HCT116 (cell line): ENCODE results near the gene UGT1A7.

Experiments
- CTCF ChIP-seq, 3 experiments: fragments of 200-600 bp in 1 of 3; sonication (generic) in 1 of 3; IDR thresholded peaks in 2 of 3; conservative IDR thresholded peaks in 1 of 3; 2 replicates each; pipeline ENCODE4 v1.5.1; 2012 to 2017; ENCODE audit warnings: low read depth in 2 of 3, low read length in 2 of 3, antibody characterized with exemption in 1 of 3, borderline replicate concordance in 1 of 3, control low read depth in 1 of 3, mild to moderate bottlenecking in 1 of 3, mixed read lengths in 1 of 3, mixed run types in 1 of 3, moderate library complexity in 1 of 3; ENCODE audit not compliant: insufficient read depth in 1 of 3
- EZH2 ChIP-seq: fragments of 200-600 bp; sonication (generic); IDR thresholded peaks from 2 replicates; pipeline ENCODE4 v1.6.1; 2017; ENCODE audit warnings: antibody characterized with exemption, mixed run types
- EZH2phosphoT487 ChIP-seq: fragments of 200-600 bp; IDR thresholded peaks from 2 replicates; pipeline ENCODE4 v1.6.1; 2018; ENCODE audit warnings: antibody characterized with exemption, borderline replicate concordance
- FOSL1 ChIP-seq: IDR thresholded peaks from 2 replicates; pipeline ENCODE4 v1.6.1; 2012; ENCODE audit warnings: low read depth
- POLR2A ChIP-seq: IDR thresholded peaks from 2 replicates; pipeline ENCODE4 v1.7.0; 2011; ENCODE audit warnings: borderline replicate concordance; ENCODE audit not compliant: insufficient read depth, insufficient read length; ENCODE audit errors: extremely low read depth
- POLR2AphosphoS5 ChIP-seq: IDR thresholded peaks from 2 replicates; pipeline ENCODE4 v1.6.1; 2011; ENCODE audit warnings: mild to moderate bottlenecking, low read depth, low read length, moderate library complexity
- ZBTB33 ChIP-seq: IDR thresholded peaks from 2 replicates; pipeline ENCODE4 v1.6.1; 2011; ENCODE audit warnings: mild to moderate bottlenecking, low read length, moderate library complexity; ENCODE audit not compliant: insufficient replicate concordance; ENCODE audit errors: extremely low read depth

GRCh38 chr2:233789554-233789953 is 107.9 kb downstream of the UGT1A7 start:
- no peak for TF ChIP-seq CTCF (IDR thresholded peaks at IDR 0.05 in 2 of 3, conservative IDR thresholded peaks at IDR 0.05 in 1 of 3; ENCODE audit: borderline replicate concordance in 1 of 3, insufficient read depth in 1 of 3, low read depth in 2 of 3, low read length in 2 of 3)
- no peak for TF ChIP-seq ZBTB33
- TF ChIP-seq POLR2AphosphoS5: no peak
- TF ChIP-seq EZH2phosphoT487: no peak
- no peak for TF ChIP-seq POLR2A
- TF ChIP-seq FOSL1: no peak
- TF ChIP-seq EZH2: no peak
